Right ventricle myocardium inferior (tissue), 1 donor: Measurements from ENCODE around the gene CHD9NB. TPM values are rescaled to one million over a fixed set of nuclear protein-coding genes. Genes with fewer than 3 reads are reported as not detected.

Experiments used
- ATAC-seq: fragments of 200-7000 bp; cut with Tn5 transposase; one replicate; pipeline ENCODE4 v1.9.1; 2020; ENCODE audit warnings: mild to moderate bottlenecking, moderate library complexity
- DNase-seq: peaks from one replicate; pipeline ENCODE4 v3.0.0; 2021; ENCODE audit errors: missing footprints
- intact Hi-C: fragments of 100-400 bp; cut with DNase I; formaldehyde crosslinking; loops from one replicate; pipeline ENCODE4 v1.11.0; 2022
- long read RNA-seq: library from polyadenylated mRNA; unstranded; transcript quantifications from one replicate; pipeline ENCODE4 v2.0.0, GENCODE V29; 2021
- total RNA-seq: library from RNA; stranded (reverse); fragmentation: NEBNext Ultra II Directional; extraction: Animal tissue kit (Norgen Biotek cat#: 25700); gene quantifications from one replicate; pipeline ENCODE4 v1.2.1, GENCODE V29; 2021
- donor health status: DM: no; HTN: yes; CAD: no; lungs with severe emphysema.

CHD9NB gene
- 1.4 TPM for total RNA-seq
- long read RNA-seq: 0 reads

DNA sequence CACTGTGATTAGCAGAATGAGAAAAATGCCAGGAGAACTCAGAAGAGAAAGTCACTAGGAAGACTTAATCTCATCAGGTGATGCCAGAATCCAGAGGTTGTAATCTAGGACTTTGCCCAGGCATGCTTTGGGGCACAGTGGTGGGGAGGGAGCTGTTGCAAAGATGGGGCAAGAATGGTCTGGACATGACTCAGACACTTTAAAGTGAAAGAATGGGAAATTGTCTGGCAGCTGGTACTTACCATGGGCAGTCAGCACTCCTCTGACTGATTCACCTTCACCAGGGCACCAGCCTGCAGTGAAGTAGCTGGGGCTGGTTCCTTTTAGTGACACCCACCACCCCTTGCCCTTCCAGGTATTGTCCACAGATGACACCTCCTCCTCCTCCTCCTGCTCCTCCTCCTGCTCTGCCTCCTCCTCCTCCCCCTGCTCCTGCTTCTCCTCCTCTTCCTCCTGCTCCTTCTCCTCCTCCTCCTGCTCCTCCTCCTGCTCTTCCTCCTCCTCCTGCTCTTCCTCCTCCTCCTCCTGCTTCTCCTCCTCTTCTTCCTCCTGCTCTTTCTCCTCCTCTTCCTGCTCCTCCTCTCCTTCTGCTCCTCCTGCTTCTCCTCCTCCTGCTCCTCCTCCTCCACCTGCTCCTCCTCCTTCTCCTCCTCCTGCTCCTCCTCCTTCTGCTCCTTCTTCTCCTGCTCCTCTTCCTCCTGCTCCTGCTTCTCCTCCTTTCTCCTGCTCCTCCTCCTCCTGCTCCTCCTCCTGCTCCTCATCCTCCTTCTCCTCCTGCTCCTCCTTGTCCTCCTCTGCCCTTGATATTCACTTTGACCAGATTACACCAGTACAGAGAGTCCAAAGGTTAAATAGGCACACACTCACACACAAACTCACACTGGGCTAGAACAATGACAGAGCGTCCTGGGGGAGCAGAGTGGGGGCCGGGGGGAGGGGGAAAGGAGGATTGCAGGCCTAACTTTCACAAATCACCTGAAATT lies at the start of gene CHD9NB:
Gene CHD9NB (minus strand): TSS at position 379 of the 983 bp plus-strand sequence. CDS start 8,739 bp downstream, outside the sequence.
- DNase-seq (no peak), ATAC-seq (peak; percentile 2)
- intact Hi-C loops: loop anchor here (10.0 kb wide), 1 partner anchor 652 kb away; the partner anchor contains the start of genes FTO and RPGRIP1L

DNA sequence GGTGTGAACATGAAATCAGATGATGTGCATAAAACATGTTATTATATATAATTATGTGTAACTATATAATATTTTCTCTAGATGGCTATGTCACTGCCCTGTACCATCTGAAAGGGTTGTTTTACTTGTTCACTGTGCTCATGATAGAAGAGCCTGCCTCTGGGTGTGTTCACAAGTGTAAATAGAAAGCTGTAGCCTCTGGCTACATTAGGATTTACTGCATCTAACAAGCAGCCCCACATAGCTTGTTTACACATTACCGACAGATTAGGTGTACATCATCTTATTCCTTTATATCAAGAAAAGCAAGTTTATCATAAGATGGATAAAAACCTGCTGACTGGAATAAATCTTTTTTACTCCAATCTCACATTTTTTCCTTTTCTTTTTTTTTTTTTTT lies 48.2 kb upstream of the CHD9NB start:
- ATAC-seq: no peak
- DNase-seq: no peak
- intact Hi-C loops: no loop called here

DNA sequence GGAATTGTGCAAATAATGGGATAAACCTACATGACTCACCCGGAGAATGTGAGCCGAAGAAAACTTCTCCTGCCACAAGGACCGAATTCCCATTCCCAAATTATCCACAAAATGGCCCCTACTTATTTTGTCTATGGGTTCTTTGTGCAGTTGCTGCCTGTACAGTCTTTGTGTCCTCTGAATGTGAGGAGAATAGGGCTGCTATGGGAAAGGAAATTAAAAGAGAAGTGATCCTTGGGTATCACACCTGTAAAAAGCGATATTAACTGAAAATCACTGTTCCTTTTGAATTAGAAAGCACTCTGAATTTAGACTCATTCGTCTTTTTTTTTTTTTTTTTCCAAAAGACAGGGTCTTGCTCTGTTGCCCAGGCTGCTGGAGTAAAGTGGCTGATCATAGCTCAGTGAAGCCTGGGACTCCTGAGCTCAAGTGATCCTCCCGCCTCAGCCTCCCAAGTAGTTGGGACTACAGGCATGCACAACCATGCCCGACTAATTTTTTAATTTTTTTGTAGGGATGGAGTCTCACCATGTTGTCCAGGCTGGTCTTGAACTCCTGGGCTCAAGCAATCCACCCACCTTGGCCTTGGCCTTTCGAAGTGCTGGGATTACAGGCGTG lies 47.5 kb upstream of the CHD9NB start:
- DNase-seq (no peak), ATAC-seq (no peak)
- intact Hi-C loops: no loop called here

DNA sequence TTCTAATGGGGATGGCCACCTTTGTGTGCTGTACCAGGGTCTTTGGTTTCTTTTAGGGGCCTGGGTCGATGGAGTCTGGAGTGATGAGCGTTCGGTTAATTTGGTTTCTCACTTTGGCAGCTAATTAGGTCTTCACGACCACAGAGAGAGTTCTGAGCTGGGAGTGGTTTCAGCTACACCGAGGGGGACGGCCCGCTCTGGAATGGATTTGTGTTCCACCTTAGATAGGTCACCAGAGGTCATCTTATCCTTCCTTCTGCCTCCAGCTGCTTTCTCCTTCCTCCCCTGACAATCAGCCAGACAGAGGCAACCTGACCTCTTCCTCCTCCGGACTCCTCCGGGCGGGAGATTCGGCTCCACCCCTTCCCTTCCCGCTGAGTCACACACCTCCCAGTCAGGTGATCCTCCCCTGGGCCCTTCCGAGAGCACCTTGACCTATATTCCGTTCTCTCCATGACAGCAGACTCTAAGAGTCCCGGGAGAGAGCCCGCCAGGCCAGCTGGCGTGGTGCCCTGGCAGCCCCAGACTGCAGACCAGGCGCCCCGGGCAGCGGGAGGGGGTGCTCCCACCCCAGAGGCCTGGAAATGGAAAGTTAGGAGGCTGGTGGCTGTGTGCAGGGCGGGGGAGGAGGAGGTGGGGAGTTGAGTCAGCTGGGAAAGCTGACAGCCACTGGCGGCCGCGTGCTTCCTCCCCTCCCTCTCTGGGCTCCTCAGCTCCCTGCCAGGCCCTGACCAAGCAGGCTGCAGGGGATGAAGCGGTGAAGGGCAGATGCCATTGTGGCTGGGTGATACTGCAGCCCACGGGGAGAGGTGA lies 46.8 kb upstream of the CHD9NB start:
- DNase-seq (peak; percentile 94), ATAC-seq (peak; percentile 91)
- intact Hi-C loops: loop anchor here (1.0 kb wide), 3 partner anchors 8 to 44 kb away; no protein-coding TSS in a partner anchor

DNA sequence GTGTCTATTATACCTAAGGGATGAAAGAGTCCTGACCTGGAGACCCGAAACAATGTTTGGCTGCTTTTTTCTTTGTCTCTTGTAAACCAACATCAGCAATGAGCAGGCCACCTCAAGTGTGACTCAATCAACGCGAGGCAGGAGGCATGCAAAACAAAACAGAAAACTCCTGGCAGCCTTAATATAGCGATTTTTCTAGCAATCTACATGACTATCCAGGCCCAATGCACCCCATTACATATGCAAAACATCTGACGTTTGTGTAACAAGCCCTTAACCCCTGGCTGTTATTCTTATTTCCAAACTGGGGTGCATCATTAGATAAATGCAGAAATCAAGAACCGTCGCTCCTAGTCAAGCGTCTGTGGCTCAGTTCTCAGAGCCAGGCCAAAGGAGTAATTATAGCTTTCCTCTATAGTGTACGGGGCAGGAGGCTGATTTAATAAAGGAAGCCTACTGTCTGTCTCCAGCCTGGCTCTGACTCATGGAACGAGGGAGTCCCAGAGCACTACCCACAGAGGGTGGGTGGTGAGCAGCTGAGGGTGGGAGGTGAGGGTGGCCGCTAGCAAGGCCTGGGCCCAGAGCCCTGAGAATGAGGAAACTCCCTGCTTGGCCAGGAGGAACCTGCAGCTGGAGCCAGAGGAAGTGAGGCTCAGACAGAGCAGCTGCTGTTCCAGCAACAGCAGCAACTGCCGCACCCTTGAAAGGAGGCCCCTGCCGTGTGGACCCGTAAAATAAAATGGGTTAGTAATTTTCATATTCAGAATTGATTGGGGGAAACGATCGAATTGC lies 46.0 kb upstream of the CHD9NB start:
- peak; percentile 91 for ATAC-seq
- peak; percentile 94 for DNase-seq
- intact Hi-C loops: loop anchor here (1.0 kb wide), 3 partner anchors 7 to 43 kb away; no protein-coding TSS in a partner anchor

DNA sequence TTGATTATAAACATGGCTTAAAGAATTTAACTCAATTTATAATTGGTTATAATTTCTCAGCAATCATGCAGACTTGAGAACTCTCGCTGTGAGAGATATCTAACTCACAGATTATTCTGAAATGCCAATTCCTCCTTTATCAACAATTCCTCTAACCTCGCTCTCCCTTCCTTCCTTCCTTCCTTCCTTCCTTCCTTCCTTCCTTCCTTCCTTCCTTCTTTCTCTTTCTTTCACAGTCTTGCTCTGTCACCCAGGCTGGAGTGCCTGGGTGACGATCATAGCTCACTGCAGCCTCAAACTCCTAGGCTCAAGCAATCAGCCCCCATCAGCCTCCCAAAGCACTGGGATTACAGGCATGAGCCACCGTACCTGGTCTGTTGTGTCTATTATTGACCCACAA lies 44.5 kb upstream of the CHD9NB start:
- intact Hi-C loops: no loop called here
- DNase-seq (no peak), ATAC-seq (no peak)

DNA sequence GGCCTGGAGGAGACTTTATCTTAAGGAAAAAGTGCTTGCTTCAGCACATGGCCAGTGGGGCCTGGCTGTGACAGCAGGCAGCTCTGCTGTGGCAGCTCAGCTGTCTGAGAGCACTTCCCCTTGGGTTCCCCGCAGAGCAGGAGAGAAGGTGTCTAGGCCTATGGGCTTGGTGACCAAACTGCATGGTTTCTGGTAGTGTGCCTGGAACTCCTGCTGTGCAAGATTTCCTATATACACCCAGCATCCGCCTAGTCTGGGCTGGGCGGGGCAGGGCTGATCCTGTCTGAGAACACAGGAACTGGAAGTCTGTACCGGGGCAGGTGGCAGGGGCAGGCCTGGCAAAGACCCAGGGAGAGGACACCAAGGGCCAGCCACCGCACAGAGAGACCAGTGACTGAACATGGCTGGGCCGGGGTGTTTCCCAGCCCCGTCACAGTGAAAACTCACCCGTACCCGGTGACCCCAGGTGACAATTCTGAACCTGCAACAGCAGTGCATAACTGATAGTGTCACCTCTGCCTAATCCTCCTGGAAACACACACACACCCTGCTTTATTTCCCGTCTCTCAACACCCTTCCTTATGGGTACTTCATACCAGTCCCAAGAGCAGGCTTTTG lies 41.4 kb upstream of the CHD9NB start:
- ATAC-seq (no peak), DNase-seq (peak; percentile 86)
- intact Hi-C loops: loop anchor here (2.0 kb wide), 1 partner anchor 29 kb away; no protein-coding TSS in a partner anchor

DNA sequence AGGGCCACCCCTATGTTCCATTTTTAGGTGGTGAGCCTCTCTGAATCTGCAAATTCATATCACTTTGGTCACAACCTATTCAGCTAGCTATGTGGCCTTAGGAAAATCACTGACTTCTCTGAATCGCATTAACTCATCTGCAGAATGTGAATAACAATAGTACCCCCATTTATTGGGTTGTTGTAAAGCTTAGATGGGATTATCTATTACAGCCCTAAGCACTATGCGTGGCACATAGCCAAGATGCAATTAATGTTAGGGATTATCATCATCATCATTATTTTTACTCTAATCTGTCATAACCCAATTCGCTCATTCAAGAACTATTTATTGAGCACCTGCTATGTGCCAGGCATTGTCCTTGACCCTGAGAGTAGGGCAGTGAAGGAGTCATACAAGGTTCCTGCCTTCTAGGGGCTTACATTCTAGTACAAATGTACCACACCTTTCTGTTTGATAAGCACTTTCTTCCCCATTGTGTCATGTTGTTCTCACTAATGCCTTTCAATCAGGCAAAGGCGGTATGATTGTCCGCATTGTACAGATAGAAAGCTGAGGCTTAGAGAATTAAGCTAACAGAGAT lies 40.6 kb upstream of the CHD9NB start:
- ATAC-seq (no peak), DNase-seq (no peak)
- intact Hi-C loops: no loop called here

DNA sequence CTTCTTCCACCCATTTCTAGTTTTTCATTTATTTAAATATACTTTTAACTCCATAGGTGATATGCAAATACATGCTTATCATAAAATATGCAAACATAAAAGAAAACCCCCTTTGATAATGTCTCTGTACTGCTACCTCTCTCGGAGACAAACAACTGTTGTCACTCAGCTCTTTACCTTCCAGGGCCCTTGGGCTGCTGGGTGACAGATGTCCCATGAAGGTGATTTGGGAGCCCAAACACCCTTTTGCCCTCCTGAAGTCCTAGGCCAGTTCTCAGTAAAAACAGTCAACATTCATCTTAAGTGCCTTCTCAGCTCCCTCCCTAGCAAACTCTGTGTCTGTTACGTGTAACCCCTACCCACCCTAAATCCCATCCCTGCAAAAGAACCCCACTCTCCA lies 39.6 kb upstream of the CHD9NB start:
- DNase-seq (no peak), ATAC-seq (no peak)
- intact Hi-C loops: no loop called here

DNA sequence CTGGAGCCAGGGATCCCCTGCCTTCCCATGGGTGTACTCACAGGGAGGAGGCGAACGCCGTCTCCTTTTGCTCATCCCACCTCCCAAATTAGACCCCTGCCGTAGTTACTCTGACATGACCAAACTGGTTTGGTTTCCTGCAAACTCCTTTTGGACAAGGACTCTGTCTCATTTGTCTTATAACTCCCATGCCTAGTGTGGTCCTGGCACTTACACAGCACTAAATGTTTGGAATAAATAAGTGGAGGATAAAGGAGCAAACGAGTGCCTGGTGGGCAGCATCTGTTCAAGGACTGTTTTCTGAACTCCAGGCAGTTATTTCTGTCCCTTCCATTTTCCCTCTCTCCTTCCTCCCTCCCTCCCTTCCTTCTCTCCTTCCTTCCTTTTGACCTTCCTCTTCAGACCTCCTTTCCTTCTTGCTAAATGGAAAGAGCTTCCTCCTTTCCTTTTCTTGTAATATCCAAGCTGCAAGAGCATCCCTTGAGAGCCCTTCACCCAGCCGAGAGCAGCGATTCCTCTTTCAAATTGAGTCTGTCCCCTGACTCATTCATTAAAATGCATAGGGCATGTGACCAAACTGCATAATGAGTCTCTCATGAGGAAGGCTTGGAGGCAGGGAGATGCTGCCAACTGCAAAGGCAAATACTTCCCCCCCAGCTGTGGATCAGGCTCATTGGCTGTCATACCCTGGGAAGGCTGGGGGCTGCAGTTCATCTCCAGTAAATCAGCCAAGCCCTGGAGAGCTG lies 38.9 kb upstream of the CHD9NB start:
- ATAC-seq (peak; percentile 57), DNase-seq (peak; percentile 82)
- intact Hi-C loops: loop anchor here (1.0 kb wide), 3 partner anchors 8 to 36 kb away; no protein-coding TSS in a partner anchor

DNA sequence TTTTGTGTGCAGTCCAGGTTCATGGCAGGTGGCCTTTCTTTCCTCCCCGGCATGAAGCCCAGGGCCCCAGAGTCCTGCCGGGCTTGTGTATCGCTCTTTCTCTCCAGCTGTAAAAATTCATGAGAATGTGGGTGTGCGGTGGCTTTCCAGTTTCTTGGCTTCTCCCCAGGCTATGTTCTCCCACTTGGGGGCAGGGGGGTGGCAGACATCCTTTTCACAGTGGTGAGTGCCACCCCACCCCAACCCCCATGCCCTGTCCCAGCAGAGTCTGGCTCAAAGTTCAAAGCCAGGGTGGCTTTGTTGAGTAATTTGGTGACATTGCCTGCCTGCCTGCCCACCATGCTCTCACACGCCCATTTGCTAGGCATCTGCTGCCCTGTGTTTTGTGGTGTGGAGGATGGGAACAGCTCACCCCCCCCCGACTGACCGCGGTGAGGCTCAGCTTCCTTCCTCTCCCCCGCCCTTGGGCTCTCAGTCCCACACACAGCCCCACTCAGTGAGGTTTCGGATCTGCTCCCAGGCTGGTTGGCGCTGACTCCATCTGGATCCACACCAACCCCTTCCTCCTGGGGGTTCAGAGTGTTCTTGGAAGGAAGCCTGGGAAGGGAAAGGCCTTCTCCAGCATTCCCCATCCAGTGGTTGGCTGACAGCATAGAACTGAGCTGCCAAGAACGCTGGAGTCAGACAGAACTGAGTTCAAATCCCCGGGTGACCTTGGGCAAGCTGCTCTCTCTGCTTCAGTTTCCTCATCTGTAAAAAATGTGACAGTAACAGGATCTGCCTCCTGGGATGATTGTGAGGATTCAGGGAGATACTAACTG lies 38.1 kb upstream of the CHD9NB start:
- ATAC-seq (peak; percentile 93), DNase-seq (peak; percentile 95)
- intact Hi-C loops: loop anchor here (1.0 kb wide), 3 partner anchors 8 to 36 kb away; no protein-coding TSS in a partner anchor

DNA sequence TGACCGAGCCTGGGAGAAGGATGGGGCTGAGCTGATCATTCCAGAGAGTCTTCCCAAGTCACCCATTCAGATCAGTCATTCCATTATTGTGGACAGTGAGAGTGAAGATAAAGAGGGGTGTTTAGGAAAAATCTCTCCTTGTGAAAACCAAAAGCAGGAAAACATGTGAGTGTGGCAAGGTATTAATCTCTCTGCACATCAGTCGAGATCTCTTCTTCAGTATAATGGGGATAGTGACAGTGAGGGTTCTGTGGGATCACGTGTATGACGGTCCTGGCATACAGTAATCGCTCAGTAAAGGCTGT lies 37.5 kb upstream of the CHD9NB start:
- ATAC-seq (no peak), DNase-seq (no peak)
- intact Hi-C loops: no loop called here

DNA sequence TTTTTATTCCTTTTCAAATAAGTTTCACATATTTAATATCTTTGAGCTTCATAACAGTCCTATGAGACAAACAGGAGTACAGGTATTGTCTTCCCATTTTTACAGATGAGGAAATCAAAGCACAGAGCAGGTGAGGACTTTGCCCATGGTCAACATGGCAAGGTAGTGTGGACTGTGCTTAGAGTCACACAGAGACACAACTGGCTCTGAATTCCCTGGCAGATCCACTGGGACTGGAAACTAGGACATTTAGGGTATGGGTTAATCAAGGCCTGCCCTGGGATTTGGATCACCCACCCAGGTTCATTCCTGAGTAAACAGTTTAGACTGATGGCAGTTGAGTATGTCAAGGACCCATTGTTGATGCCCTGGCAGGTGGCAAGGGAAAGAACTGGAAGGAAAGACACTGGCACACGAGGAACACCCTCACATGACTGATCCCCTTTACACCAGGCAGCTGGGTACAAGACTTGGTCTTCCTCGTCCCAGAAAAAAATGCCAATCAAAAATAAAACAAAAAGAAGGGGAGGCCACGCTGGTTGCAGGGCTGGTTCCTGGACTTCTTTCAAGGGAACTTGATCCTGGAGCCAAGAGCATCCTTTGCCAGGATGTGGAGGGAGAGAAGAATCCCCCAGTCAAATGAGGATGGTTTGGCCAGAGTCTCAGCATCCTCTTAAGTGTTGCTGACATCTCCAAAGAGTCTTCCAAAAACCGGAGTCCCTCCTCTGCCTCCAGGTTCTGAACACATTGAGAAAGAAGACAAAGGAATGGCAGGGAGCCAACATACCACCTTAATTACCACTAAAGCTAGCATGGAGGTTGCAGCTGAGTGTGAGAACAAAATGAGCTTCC lies 37.0 kb upstream of the CHD9NB start:
- ATAC-seq: peak; percentile 3
- intact Hi-C loops: no loop called here
- DNase-seq: no peak

DNA sequence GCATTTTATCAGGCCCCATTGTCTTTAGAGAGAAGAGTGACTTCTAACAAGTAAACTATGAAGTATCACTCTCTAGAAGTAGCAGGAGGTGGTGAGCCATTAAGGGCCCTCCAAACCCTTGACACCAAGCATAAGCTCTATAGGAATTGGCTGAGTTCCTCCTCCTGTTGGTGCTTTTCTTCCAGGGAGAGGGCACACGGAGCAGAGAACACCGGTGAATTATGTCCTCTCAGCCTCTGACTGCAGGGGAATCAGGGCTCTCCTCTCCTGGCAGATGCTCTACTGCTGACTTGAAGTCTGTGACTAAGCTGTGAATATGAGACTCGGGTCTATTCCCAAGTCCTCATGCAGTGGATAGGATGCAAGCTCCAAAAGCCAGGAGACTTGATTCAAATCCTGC lies 34.4 kb upstream of the CHD9NB start:
- no peak for ATAC-seq
- intact Hi-C loops: no loop called here
- DNase-seq: no peak

DNA sequence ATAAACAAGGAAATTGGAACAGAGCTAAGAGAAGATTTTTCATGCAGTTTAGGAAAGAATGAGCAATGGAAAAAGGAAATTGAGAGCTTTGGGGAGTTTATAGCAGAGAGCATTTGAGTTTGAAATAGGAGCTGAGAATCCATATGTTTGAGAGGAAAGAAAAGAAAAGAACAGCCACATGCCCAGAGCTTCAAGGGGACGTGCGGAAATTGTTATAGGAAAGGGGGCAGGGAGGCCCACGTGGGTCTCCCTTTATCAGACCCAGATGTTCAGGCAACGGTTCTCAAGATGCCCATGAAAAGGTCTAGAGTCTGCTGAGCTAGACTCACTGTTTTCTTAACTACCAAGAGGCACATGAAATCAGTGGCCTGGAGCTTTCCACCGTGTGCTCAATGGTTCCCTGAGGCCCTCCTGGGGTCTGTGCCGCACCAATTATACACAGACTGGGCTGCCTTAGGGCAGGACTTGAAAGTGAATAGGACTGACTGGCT lies 33.3 kb upstream of the CHD9NB start:
- ATAC-seq: no peak
- DNase-seq: no peak
- intact Hi-C loops: no loop called here
